H4 (cell line): ENCODE results near the gene SLC25A47. TPM values are rescaled to one million over a fixed set of nuclear protein-coding genes. Genes with fewer than 3 reads are reported as not detected.
"Not testable (repeated sequence)": the region's sequence is repeated elsewhere in the genome, so short reads cannot be mapped to it uniquely, and the experiment has no call there.

ENCODE experiments used
- DNase-seq: peaks from one replicate; pipeline ENCODE4 v3.0.0-alpha.2; 2015; ENCODE audit warnings: low spot score
- total RNA-seq: library from RNA; depleted of rRNA; stranded (reverse); fragments of >200 nt; shearing (Covaris generic); gene quantifications from 2 replicates; pipeline ENCODE4 v1.2.3, GENCODE V29; 2014; rRNA removed

The SLC25A47 gene, protein sequence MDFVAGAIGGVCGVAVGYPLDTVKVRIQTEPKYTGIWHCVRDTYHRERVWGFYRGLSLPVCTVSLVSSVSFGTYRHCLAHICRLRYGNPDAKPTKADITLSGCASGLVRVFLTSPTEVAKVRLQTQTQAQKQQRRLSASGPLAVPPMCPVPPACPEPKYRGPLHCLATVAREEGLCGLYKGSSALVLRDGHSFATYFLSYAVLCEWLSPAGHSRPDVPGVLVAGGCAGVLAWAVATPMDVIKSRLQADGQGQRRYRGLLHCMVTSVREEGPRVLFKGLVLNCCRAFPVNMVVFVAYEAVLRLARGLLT
- not detected in 2 replicates for total RNA-seq

DNA sequence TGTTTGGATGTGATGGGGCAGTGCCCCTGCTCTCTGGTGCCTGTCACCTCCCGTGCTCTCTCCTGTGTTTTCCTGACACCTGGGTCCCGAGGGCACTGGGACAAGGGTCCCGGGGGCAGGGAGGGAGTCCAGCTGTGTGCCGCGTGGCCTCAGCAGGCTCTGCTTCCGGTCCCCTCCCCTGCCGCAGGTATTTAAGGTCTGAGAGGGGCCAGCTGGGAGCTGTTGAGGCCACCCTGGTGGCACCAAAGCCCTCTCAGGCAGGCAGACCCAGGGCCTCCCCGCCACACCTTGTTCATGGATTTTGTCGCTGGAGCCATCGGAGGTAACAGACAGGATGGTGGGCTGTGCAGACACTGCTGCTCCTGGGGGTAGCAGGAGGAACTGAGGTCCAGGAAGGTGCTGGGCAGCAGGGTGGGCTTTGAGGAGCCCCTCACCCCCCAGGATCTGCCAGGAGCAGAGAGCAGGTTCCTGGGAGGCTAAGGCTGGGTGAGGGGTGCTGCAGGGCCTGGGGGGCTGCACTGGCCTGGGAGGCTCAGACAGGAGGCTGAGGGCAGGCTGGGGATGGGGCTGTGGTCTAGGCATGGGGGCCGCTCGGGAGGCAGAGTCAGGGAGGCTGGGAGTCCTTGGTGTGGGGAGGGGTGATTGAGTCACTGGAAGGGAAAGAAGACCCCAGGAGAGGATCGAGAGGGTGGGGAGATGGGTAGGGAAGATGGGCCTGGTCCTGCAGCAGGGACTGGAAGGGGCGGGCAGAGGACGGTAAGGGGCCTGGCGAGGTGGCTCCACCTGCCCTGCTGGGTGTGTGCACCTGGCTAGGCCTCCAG is at the start of gene SLC25A47:
Gene SLC25A47 (plus strand): TSS at position 219 of the 821 bp plus-strand sequence. CDS start 76 bp downstream, at position 295.
- DNase-seq, result no peak

DNA sequence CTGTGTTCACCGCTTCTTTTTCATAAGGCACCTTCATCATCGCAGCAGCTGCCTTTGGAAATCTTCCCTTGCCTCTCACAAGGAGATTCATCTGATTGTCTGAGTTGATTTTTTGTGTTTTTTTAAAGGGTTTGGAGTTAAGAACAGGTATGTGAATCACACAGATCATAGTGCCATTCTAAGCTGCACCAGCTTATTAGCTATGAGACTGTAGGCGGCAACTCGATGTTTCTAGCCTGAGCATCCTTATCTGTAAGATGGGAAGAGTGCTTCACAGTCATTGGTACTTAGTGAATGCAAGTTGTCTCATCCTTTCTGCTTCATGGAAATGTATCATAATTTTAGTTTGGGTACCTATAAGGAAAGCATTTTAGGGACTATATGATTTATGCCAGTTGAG is 48.9 kb upstream of the SLC25A47 start:
- no peak for DNase-seq

DNA sequence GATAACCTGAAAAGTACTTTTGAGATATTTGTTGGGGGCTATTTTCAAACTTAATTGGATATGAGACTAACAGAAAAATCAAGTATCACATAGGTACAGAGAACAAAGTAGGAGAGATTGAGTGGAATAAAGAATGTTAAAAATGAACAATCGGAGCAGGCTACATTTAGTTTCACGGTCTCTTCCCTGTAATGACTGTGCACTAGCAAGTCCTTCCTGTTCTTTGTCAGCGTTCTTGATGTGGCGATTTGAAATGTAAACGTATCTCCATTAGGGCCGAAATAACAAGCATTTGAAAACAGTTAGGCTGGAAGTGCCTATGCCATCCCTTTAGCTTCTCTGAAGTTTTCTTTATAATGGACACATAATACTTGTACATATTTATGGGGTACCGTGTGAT is 47.9 kb upstream of the SLC25A47 start:
- no peak for DNase-seq

DNA sequence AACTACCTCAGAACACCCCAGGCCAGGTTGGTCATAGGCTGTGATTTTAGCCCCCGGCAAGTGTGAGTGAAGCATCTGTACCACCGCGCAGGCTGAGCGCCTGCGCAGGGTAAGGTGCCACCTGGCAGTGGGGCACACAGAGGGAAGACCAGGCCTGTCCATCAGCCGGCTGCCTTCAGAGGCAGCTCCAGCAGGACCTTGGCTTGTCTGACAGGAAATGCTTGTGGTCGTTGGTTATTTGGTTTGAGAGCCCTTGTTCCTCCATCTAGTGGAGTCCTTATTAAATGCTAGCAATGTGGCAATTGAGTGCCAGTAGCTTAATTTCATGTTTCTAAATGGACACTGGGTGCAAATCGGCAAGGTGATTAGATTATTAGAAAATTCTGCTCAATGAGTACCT is 44.4 kb upstream of the SLC25A47 start:
- DNase-seq, result peak; percentile 55

DNA sequence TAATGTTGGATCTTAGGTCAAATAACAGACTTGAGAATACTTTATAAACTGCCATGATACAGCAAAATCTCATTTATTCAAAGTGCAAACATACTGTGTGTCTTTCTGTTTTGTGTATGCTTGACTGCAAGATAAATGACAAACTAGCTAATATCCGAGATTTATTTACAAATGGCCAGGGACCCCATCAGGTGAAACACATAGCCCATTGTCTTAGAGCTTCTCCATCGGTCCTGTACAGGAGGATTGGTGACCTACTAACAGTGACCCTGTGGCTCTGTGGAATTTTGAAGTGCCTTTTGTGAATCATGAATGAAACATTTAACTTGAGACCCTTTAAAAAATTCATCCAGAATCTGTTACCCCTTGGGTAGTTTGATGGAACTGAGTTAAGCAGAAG is 44.0 kb upstream of the SLC25A47 start:
- DNase-seq, result no peak

DNA sequence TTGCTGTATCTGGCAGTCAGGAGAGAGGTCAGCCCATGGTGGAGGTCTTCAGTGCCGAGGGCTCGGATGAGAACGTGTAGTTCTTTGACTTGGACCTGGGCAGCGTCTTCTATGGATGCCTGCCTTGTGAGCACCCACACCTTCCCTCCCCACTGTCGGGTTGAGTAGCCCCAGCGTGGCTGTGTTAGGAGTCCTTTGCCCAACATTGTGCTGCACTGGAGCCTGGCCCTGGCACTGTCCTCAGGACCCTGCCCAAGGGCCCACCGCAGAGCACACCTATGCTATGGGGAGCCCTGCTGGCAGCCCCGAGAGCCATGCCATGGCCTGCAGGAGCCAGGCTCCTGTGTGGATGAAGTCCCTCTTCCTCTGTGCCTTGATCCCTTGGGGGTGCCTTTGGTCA is 43.6 kb upstream of the SLC25A47 start:
- no peak for DNase-seq

DNA sequence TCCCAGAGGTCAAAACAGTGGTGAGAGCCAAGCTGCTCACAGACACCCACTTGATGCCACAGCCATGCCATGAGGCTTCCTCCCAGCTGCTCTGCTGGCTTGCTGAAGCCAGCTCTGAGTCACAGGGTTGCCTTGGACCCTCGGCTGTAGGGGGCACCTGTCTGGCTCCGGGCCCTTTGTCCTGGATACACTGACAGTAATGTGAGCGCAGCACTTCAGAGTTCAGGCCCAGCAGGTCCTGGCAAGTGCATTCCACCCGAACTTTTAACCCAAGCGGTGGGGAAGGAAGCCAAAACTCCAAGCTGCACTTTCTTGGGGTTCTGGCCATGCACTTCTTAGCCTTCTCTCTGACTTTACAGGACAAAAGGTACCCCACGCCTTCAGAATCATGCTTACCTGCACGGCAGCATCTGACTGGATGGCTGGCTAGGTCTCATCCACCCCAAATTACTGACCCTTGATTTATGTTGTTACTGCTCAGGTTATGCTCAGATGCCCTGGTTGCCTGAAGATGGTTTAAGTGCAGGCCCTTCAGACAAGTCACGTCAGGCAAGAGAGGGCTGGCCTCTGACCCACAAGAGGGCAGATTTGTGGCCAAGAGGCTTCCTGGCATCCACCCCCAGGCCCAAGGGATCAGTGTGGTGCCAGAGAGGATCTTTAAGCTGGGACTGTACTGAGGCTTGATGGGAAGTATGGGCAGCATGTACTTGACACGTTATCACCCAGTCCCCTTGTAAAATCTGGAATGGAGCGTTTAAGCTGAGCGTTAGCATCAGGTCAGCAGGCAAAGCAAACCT is 41.7 kb upstream of the SLC25A47 start:
- no peak for DNase-seq

DNA sequence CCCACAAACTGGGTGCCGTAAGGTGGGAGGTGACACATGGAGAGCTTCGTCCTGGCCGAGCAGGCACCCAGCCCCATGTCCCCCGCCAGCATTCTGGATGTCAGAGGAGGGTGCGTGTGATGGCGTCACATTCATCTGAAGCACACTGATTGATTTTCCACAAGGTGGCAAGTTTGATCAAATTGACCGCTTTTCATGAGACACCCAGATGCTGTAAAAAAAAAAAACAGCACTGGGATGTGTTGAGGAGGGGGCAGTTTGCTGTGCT is 41.1 kb upstream of the SLC25A47 start:
- DNase-seq, result no peak

DNA sequence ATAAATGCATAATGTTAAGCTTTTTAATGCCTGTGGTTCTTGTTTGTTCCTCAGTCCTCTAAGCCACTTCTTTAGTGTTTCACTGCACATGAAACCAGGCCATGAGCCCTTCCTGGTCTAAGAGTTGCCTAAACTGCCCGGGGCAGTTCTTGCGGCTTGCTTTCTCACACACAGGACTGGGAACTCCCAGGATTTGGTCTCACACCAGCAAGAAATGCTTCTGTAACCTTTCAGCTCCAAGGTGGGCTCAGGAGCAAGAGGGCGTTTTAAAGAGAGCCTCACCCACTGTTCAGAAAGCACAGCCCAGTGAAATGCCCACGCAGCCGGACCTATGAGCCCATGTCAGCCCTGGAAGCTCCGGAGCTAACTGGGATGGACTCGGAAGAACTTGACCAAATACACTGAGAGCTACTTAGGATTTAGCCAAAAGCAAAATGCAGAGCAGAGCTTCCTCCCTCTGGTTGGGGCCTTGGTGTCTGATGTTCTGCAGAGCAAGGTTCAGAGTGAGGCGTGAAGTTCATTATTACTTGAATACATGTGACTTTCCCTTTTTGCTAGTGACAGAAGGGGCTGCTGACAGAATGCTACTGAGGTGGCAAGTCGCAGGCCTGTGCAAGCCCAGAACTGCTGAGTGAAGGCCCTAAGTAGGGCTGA is 40.2 kb upstream of the SLC25A47 start:
- DNase-seq, result no peak

DNA sequence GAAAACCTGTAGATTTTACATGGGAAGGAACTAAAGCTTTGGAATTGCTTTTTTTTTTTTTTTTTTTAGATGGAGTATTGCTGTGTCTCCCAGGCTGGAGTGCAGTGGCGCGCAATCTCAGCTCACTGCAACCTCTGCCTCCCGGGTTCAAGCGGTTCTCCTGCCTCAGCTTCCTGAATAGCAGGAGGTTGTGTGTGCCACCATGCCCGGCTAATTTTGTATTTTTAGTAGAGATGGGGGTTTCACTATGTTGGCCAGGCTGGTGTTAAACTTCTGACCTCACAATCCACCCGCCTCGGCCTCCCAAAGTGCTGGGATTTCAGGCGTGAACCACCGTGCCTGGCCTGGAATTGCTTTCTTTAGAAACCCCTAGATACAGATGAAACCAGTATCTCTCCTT is 39.7 kb upstream of the SLC25A47 start:
- DNase-seq, result not testable (repeated sequence)

DNA sequence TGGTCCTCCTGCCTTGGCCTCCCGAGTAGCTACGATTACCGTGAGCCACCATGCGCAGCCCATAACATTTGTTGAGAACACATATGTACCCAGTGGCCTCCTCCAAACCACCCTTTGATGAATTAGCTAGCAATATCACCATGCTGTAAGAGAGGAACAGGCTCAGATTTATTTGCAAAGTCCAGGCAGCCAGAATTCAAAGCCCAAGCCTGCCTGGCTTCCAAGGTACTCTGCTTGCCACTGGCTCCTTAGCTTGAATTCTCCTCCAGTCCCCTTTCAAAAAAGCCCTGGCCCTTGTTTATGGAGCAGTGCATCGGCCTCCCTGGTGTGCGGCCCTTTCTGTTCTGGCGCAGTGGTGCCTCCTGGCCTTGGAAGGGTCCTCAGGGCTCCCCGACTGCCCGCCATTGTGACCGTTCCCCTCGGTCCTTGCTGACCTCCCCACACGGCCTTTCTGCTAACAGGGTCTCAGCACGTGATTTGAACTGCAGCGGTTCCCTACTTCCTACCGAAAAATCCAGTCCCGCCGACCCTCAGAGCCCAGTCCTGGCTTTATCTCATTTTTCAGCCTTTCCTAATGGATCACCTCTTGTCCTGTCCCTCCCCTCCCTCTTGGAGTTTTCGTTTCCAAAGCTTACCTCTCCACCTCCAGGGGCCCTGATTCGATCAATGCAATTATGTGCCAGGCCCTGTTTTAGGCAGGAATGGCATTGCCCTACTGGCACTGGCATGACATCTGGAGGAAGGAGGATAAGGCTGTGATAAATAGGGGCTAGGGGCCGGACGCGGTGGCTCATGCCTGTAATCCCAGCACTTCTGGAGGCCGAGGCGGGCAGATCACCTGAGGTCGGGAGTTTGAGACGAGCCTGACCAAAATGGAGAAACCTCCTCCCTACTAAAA is 38.9 kb upstream of the SLC25A47 start:
- no peak for DNase-seq

DNA sequence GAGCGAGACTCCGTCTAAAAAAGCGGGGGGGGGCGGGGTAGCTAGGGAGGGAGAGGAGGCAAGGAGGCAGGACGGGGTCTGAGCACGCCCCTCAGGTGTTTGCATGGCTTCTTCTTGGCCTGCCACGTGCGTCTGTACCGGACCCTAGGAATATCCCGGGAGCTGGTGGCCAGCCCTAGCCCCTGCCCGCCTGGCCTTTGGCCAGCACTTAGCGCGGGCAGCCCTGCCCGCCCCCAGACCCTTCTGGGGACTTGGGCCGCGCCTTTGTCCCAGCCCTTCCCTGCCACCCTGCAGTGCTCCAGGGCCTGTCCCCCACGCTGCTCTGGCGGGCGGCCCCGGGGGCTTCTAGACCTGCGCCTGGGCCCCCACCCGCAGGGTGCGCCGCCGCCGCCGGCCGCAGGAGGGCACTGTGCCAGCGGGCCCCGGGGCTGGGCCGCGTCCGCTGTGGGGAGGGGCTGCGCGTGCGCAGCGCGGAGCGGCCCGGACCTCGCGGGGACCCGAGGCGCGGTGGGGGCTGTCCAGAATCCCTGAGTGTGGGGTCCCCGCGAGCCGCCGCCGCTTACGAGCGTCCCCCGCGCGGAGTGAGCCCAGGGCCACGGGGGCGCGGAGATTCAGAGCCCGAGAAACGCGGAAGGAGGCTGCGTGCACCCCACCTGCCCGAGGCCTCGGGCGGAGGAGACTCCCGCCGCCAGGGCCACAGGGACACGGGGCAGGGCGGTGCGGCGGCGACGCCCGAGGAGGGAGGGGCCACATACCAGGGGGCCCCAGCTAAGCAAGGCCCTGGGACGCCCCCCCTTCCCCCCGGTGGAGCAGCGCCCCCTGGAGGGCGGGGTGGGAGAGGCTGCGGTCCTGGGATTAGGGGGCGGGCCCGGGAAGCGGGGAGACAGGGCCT is 37.9 kb upstream of the SLC25A47 start:
- peak; percentile 39 for DNase-seq

DNA sequence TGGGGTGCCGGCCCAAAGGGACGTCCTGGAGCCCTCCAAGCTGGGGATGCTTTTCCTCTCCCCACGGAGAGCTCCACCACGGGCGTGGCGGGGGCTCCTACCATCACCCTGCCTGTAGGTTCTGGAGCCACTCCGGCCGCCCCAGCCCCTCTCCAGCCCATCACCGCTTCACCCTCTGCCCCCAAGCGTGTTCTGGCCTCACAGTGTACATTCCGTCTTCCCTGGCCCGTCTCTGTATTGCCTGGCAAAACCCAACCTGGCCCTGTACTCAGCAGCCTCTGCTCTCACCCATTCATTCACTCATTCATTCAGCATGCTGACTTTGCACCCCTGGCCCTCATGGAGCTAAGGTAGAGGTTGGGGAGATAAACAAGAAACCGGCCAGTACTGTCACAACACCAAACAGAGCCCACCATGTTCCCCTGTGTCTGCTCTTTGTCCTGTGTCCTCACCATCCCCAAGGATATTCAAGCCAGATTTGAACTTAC is 37.2 kb upstream of the SLC25A47 start:
- DNase-seq, result no peak

DNA sequence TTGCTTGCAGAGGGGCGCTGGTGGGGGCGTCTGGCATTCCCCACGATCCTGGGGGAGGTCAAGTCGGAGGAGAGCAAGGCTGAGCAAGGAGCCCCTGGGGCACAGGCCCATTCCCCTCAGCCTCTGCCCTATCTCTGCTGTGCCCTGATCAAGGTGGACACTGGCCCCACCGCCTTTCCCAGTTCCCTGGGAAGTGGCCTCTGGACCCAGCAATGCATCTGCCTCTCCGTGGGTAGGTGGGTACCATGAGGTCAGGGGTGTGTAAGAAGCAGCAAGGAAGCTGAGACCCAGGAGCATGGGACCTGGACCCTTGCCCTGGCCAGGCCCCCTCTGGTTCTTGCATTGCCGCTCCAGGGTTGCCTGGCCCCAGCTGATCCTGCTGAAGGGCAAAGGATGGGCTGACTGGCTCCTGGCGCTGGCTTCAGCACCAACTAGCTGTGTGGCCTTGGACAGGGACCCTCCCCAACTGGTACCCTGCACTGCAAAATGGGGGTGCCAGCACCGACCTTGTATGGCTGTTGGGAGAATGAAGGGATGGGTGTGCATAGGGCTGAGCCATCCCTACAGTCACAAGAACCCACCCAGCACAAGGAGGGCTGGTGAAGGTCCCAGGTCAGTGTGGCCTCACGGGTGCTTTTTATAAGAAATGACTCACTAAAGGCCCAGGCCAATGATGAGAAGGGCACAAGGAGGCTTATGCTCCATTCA is 36.5 kb upstream of the SLC25A47 start:
- no peak for DNase-seq

DNA sequence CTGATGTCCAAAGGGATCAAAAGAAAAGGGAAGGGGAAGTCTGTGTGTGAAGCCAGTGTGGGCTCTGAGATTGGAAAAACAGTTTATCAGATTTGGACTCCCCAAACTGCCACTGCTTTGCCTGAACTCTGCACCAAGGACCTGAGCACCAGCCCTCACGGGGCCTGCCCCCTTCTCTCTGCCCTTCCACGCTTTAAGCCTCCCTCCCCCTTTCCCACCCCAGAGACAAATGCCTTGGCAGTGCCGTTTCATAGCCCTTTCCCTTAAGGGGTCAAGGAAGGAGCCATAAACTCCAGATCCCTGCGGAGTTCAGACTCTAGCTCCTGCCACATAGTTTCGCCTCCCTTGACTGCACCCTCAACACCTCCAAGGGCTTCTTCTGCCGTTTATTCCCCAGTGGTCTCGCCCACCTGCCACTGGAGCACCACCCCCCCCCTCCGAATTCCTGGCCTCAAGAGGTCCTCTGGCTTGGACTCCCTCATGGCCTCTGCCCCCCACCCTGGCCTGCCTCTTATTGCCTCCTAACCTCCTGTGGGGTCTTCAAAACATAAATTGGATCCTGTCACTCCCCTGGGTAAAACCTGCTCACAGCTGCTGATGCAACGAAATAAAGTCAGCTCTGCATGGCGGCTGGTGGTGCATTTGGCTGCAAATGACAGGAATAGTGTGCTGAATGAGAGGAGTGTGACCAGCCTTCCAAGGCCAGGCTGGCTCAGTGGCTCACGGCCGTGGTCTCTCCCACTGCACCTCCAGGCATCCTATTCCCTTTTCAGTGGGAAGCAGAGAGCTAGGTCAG is 35.7 kb upstream of the SLC25A47 start:
- no peak for DNase-seq

DNA sequence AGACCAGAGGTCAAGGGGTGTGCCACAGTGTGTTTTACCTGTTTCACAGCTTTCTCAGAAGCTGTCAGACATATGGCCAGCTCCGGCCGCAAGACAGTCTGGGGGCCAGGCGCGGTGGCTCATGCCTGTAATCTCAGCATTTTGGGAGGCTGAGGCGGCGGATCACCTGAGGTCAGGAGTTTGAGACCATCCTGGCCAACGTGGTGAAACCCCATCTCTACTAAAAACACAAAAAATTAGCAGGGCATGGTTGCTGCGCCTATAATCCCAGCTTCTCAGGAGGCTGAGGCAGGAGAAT is 35.2 kb upstream of the SLC25A47 start:
- not testable (repeated sequence) for DNase-seq

DNA sequence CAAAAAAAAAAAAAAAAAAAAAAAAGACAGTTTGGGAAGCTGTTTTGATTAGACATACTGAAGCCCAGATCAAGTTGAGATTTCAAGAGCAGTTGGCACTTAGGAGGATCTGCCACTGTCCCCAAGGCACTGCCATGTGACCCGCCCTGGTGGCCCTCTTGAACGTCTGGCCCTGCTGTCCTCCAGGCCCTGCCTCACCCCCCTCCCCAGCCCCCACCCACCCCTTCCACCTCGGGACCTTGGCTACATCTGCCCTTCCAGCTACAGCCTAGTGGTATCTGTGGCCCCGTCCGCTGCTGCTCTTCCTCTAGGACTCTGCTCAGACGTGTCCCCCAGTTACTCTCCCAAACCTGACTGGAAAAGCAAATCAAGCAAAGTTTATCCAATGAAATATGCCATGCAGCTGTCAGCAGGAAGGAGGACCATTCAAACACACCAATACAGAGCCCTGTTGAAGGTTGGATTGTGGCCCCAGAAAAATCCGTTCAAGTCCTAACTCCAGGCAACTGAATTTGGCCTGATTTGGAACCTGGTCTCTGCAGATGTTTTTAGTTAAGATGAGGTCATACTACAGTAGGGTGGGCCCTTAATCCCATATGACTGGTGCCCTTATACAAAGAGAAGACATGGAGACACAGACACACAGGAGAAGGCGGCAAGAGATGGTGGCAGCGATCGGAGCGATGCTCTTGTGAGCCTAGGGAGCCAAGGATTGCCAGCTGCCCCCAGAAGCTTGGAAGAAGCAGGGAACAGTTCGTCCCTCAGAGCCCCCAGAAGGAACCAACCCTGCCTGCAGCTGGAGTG is 34.6 kb upstream of the SLC25A47 start:
- no peak for DNase-seq
